GM19035 (cell line): ENCODE data around the gene CCBE1.
A peak's percentile ranks its signal among the peaks of the same experiment; 100 is the strongest.

Experiments used
- ATAC-seq: cut with Tn5 transposase; IDR thresholded peaks from one replicate; pipeline ENCODE4 v1.9.1; 2021; ENCODE audit not compliant: unreplicated experiment

The CCBE1 gene

GRCh38 chr18:59414111-59414653 is 283.0 kb downstream of the CCBE1 start:
- no peak for ATAC-seq

- peak; percentile 96 for ATAC-seq
These were observed 294.7 kb downstream of the CCBE1 start for GRCh38 chr18:59402432-59403090.

- ATAC-seq: no peak
These were observed 296.8 kb downstream of the CCBE1 start for GRCh38 chr18:59400407-59400806.

- no peak for ATAC-seq
These were observed 301.7 kb downstream of the CCBE1 start for GRCh38 chr18:59395226-59396175.

GRCh38 chr18:59393381-59393780 is 303.8 kb downstream of the CCBE1 start:
- no peak for ATAC-seq

- no peak for ATAC-seq
These were observed 308.4 kb downstream of the CCBE1 start for GRCh38 chr18:59388817-59389216.

GRCh38 chr18:59387687-59388565 is 309.3 kb downstream of the CCBE1 start:
- no peak for ATAC-seq

GRCh38 chr18:59386909-59387686 is 310.1 kb downstream of the CCBE1 start:
- ATAC-seq: no peak

GRCh38 chr18:59385191-59385590 is 312.0 kb downstream of the CCBE1 start:
- no peak for ATAC-seq

GRCh38 chr18:59383851-59384250 is 313.4 kb downstream of the CCBE1 start:
- ATAC-seq: no peak

GRCh38 chr18:59382383-59382782 is 314.8 kb downstream of the CCBE1 start:
- ATAC-seq: no peak

- ATAC-seq: no peak
These were observed 315.3 kb downstream of the CCBE1 start for GRCh38 chr18:59381949-59382348.
